Renal pelvis (tissue), 4 donors: Measurements from ENCODE around the gene PRKCSH. TPM values are rescaled to one million over a fixed set of nuclear protein-coding genes. Genes with fewer than 3 reads are reported as not detected.
"Not testable (repeated sequence)": the region's sequence is repeated elsewhere in the genome, so short reads cannot be mapped to it uniquely, and the experiment has no call there.

Source experiments
- DNase-seq: peaks from one replicate; pipeline ENCODE4 v3.0.0-alpha.2; 2013
- polyA plus RNA-seq, 3 donors: library from polyadenylated mRNA; unstranded; fragments of 120-200 nt; gene quantifications; one replicate each; pipeline ENCODE4 v1.2.1, GENCODE V29; 2013; ENCODE audit not compliant: insufficient read length in 3 of 3

The PRKCSH gene
- polyA plus RNA-seq, 3 donors = 325 to 395 (median 363) TPM

GRCh38 chr19:11465600-11465999 is 30.2 kb downstream of the PRKCSH start:
- no peak for DNase-seq

DNA sequence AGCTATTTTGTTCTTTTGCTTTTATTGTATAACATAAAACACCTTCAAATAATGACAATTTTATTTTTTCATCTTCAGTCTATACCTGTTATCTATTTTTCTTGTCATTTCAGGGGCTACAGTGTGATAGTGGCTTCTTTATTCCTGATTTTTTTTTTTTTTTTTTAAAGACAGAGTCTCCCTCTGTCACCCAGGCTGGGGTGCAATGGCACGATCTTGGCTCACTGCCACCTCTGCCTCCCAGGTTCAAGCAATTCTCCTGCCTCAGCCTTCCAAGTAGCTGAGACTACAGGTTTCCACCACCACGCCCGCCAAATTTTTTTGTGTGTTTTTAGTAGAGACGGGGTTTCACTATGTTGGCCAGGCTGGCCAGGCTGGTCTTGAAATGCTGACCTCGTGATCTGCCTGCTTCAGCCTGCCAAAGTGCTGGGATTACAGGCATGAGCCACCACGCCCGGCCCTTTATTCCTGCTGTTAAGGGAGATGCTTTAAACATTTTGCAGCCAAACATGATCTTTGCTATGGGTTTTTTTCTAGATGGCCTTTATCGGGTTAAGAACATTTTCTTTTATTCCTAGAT is 32.9 kb downstream of the PRKCSH start:
- not testable (repeated sequence) for DNase-seq

DNA sequence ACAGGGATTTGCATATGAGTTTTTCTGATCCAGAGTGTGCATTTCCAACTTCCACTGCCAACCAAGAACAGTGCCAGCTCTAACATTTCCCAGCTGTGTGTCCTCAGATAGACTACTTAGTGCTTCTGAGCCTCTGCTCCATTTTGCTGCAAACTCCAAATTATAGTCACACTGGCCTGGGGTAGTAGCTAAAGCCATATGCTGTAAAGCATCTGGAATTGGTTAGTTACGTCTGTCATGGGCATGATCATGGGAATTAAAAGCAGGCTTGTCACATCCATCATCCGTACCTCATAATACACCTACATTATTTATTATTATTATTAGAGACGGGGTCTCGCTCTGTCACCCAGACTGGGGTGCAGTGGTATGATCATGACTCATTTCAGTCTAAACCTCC is 38.3 kb downstream of the PRKCSH start:
- DNase-seq = no peak

- DNase-seq = not testable (repeated sequence)
These were observed 39.9 kb downstream of the PRKCSH start for GRCh38 chr19:11475343-11475742.

DNA sequence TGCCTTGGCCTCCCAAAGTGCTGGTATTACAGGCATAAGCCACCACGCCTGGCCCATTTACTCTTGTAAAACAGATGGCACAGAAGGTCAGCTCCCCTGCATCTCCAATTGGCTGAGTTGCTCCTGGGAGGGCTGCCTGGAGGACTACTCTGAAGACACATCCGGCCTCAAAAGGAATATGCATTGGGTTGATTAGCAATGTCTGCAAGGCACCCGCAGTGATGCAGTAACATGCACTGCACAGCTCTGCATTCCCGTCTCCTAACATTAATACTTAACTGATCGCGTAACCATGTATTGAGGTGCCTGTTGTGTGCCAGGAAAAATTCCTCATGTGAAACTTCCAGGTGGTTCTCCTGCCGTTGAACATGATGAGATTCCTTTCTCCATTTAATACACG is 40.4 kb downstream of the PRKCSH start:
- no peak for DNase-seq

- DNase-seq = no peak
These were observed 43.0 kb downstream of the PRKCSH start for GRCh38 chr19:11478167-11479089.

GRCh38 chr19:11479090-11479897 is 43.9 kb downstream of the PRKCSH start:
- no peak for DNase-seq

- DNase-seq = no peak
These were observed 44.7 kb downstream of the PRKCSH start for GRCh38 chr19:11479898-11480714.

- no peak for DNase-seq
These were observed 45.5 kb downstream of the PRKCSH start, which contains the start of gene ELAVL3 for GRCh38 chr19:11480715-11481533. ELAVL3 (minus strand) TSS chr19:11481046; CDS start chr19:11480608, 438 bp downstream.

GRCh38 chr19:11481534-11482383 is 46.3 kb downstream of the PRKCSH start:
- DNase-seq = peak; percentile 50

- DNase-seq = peak; percentile 69
These were observed 47.1 kb downstream of the PRKCSH start for GRCh38 chr19:11482384-11483050.

GRCh38 chr19:11483366-11484111 is 48.1 kb downstream of the PRKCSH start:
- DNase-seq = no peak

- DNase-seq = no peak
These were observed 49.9 kb downstream of the PRKCSH start for GRCh38 chr19:11485245-11485837.

GRCh38 chr19:11486661-11487503 is 51.4 kb downstream of the PRKCSH start:
- DNase-seq = no peak

GRCh38 chr19:11489378-11489777 is 53.9 kb downstream of the PRKCSH start:
- no peak for DNase-seq

GRCh38 chr19:11494634-11495285 is 59.3 kb downstream of the PRKCSH start:
- DNase-seq = no peak
